GM11168 (cell line): ENCODE measurements around the gene REV1.

Experiments
- in situ Hi-C: fragments of 300-500 bp; cut with MboI; formaldehyde crosslinking; loops from one replicate; pipeline ENCODE4 v1.12.0; 2022; ENCODE audit warnings: low sequenced_read_pairs; ENCODE audit not compliant: unreplicated experiment

The REV1 gene

GRCh38 chr2:99489761-99490622 lies at the start of gene REV1:
Gene REV1, minus strand, starts transcription at chr2:99490017. Its CDS starts 25,042 bp downstream, at chr2:99464975.
- in situ Hi-C loops = loop anchor here (25.0 kb wide), 1 partner anchor 303 kb away; the partner anchor contains the start of genes MITD1 and MRPL30

- in situ Hi-C loops = no loop called here
These were observed 48.2 kb upstream of the REV1 start for GRCh38 chr2:99537910-99538485.

GRCh38 chr2:99524056-99524455 lies 34.2 kb upstream of the REV1 start:
- in situ Hi-C loops = no loop called here

GRCh38 chr2:99522157-99522556 lies 32.3 kb upstream of the REV1 start:
- in situ Hi-C loops = no loop called here

- in situ Hi-C loops = no loop called here
These were observed 31.0 kb upstream of the REV1 start for GRCh38 chr2:99520813-99521212.

- in situ Hi-C loops = no loop called here
These were observed 30.4 kb upstream of the REV1 start for GRCh38 chr2:99520195-99520594.

GRCh38 chr2:99514357-99514756 lies 24.5 kb upstream of the REV1 start:
- in situ Hi-C loops = no loop called here

- in situ Hi-C loops = no loop called here
These were observed 22.4 kb upstream of the REV1 start for GRCh38 chr2:99512181-99512591.

GRCh38 chr2:99509387-99509786 lies 19.6 kb upstream of the REV1 start:
- in situ Hi-C loops = loop anchor here (10.0 kb wide), 1 partner anchor 1785 kb away; no protein-coding TSS in a partner anchor

GRCh38 chr2:99507937-99508818 lies 18.4 kb upstream of the REV1 start:
- in situ Hi-C loops = loop anchor here (10.0 kb wide), 1 partner anchor 1787 kb away; no protein-coding TSS in a partner anchor

- in situ Hi-C loops = loop anchor here (10.0 kb wide), 1 partner anchor 1790 kb away; no protein-coding TSS in a partner anchor
These were observed 15.2 kb upstream of the REV1 start for GRCh38 chr2:99504844-99505584.

- in situ Hi-C loops = loop anchor here (10.0 kb wide), 1 partner anchor 1791 kb away; no protein-coding TSS in a partner anchor
These were observed 14.0 kb upstream of the REV1 start for GRCh38 chr2:99503662-99504416.

- in situ Hi-C loops = loop anchor here (25.0 kb wide), 1 partner anchor 309 kb away; the partner anchor contains the start of genes MITD1 and MRPL30
These were observed 6.2 kb upstream of the REV1 start for GRCh38 chr2:99496021-99496420.

GRCh38 chr2:99495115-99495860 lies 5.5 kb upstream of the REV1 start:
- in situ Hi-C loops = loop anchor here (25.0 kb wide), 1 partner anchor 308 kb away; the partner anchor contains the start of genes MITD1 and MRPL30

- in situ Hi-C loops = loop anchor here (25.0 kb wide), 1 partner anchor 305 kb away; the partner anchor contains the start of genes MITD1 and MRPL30
These were observed 2.9 kb upstream of the REV1 start for GRCh38 chr2:99492721-99493120.

GRCh38 chr2:99490623-99491461 lies 1.0 kb upstream of the REV1 start:
- in situ Hi-C loops = loop anchor here (25.0 kb wide), 1 partner anchor 304 kb away; the partner anchor contains the start of genes MITD1 and MRPL30
